Measurements from ENCODE around the gene NET1. TPM values are rescaled to one million over a fixed set of nuclear protein-coding genes. Genes with fewer than 3 reads are reported as not detected.

Gene NET1
- total RNA-seq, 1 donor from 2014 or later, result 11.3 TPM

GRCh38 chr10:5490032-5490431 is 77.7 kb downstream of the NET1 start:
- DNase-seq (ENCODE audit: extremely low spot score, unreplicated experiment), result no peak
- Mint-ChIP-seq H3K27ac (ENCODE audit: unreplicated experiment) (no peak overlapping the region), H3K9me3 (ENCODE audit: unreplicated experiment) (no peaks in the 10 kb centered on the region), H3K4me1 (ENCODE audit: unreplicated experiment) (peaks cover 4% of the 10 kb centered on the region), H3K4me3 (ENCODE audit: unreplicated experiment) (no peak overlapping the region), H3K36me3 (ENCODE audit: unreplicated experiment) (no peaks in the 10 kb centered on the region), H3K27me3 (ENCODE audit: unreplicated experiment) (no peaks in the 10 kb centered on the region)
- no peak for TF ChIP-seq CTCF (IDR thresholded peaks at IDR 0.05)

GRCh38 chr10:5490698-5491464 is 78.5 kb downstream of the NET1 start:
- Mint-ChIP-seq H3K4me3 (ENCODE audit: unreplicated experiment) (no peak overlapping the region), H3K27me3 (ENCODE audit: unreplicated experiment) (no peaks in the 10 kb centered on the region)

GRCh38 chr10:5491477-5491876 is 79.1 kb downstream of the NET1 start:
- no peak for TF ChIP-seq CTCF (IDR thresholded peaks at IDR 0.05)
- Mint-ChIP-seq H3K9me3 (ENCODE audit: unreplicated experiment) (no peaks in the 10 kb centered on the region), H3K4me3 (ENCODE audit: unreplicated experiment) (no peak overlapping the region), H3K27ac (ENCODE audit: unreplicated experiment) (no peak overlapping the region), H3K36me3 (ENCODE audit: unreplicated experiment) (no peaks in the 10 kb centered on the region), H3K27me3 (ENCODE audit: unreplicated experiment) (no peaks in the 10 kb centered on the region), H3K4me1 (ENCODE audit: unreplicated experiment) (peaks cover 4% of the 10 kb centered on the region)
- DNase-seq (ENCODE audit: extremely low spot score, unreplicated experiment), result no peak

More at GRCh38 chr10:5490698-5491464, 78.5 kb downstream of the NET1 start:
- Mint-ChIP-seq H3K4me1 (ENCODE audit: unreplicated experiment) (peaks cover 4% of the 10 kb centered on the region), H3K9me3 (ENCODE audit: unreplicated experiment) (no peaks in the 10 kb centered on the region), H3K27ac (ENCODE audit: unreplicated experiment) (no peak overlapping the region), H3K36me3 (ENCODE audit: unreplicated experiment) (no peaks in the 10 kb centered on the region)
- DNase-seq (ENCODE audit: extremely low spot score, unreplicated experiment), result no peak
- TF ChIP-seq CTCF (IDR thresholded peaks at IDR 0.05), result no peak

GRCh38 chr10:5492322-5492855 is 80.0 kb downstream of the NET1 start:
- Mint-ChIP-seq H3K27me3 (ENCODE audit: unreplicated experiment) (no peaks in the 10 kb centered on the region), H3K4me3 (ENCODE audit: unreplicated experiment) (no peak overlapping the region), H3K9me3 (ENCODE audit: unreplicated experiment) (no peaks in the 10 kb centered on the region), H3K27ac (ENCODE audit: unreplicated experiment) (no peak overlapping the region), H3K4me1 (ENCODE audit: unreplicated experiment) (peaks cover 4% of the 10 kb centered on the region), H3K36me3 (ENCODE audit: unreplicated experiment) (no peaks in the 10 kb centered on the region)
- DNase-seq (ENCODE audit: extremely low spot score, unreplicated experiment), result no peak
- no peak for TF ChIP-seq CTCF (IDR thresholded peaks at IDR 0.05)

GRCh38 chr10:5492929-5493576 is 80.7 kb downstream of the NET1 start:
- H3K36me3 Mint-ChIP-seq (ENCODE audit: unreplicated experiment), result no peaks in the 10 kb centered on the region
- H3K27ac Mint-ChIP-seq (ENCODE audit: unreplicated experiment), result no peak overlapping the region
- peaks cover 4% of the 10 kb centered on the region for H3K4me1 Mint-ChIP-seq (ENCODE audit: unreplicated experiment)
- no peak overlapping the region for H3K4me3 Mint-ChIP-seq (ENCODE audit: unreplicated experiment)
- TF ChIP-seq CTCF (IDR thresholded peaks at IDR 0.05), result no peak
- no peaks in the 10 kb centered on the region for H3K9me3 Mint-ChIP-seq (ENCODE audit: unreplicated experiment)
- no peak for DNase-seq (ENCODE audit: extremely low spot score, unreplicated experiment)
- no peaks in the 10 kb centered on the region for H3K27me3 Mint-ChIP-seq (ENCODE audit: unreplicated experiment)
